Smooth muscle cell (in vitro differentiated cells): ENCODE data around the gene NHLRC3. TPM values are rescaled to one million over a fixed set of nuclear protein-coding genes. Genes with fewer than 3 reads are reported as not detected.

Source experiments
- DNase-seq: peaks from one replicate; lab custom pipeline; 2025; ENCODE audit not compliant: unreplicated experiment; lab: John Stamatoyannopoulos, UW
- H2AFZ ChIP-seq: fragments of 200-600 bp; sonication (generic); 2 replicates; pipeline ENCODE4 v1.6.0; 2016; ENCODE audit warnings: antibody characterized with exemption, low read depth, mild to moderate bottlenecking
- H3F3A ChIP-seq: fragments of 200-600 bp; sonication (generic); 2 replicates; pipeline ENCODE4 v1.6.0; 2017; ENCODE audit warnings: antibody characterized with exemption, low read depth
- H3K27ac ChIP-seq: fragments of 200-600 bp; sonication (generic); 2 replicates; pipeline ENCODE4 v1.5.1; 2016; ENCODE audit warnings: low read depth, mild to moderate bottlenecking
- H3K27me3 ChIP-seq: fragments of 200-600 bp; sonication (generic); 2 replicates; pipeline ENCODE4 v1.6.1; 2016; ENCODE audit warnings: low read depth, mild to moderate bottlenecking
- H3K36me3 ChIP-seq: fragments of 200-600 bp; sonication (generic); 2 replicates; pipeline ENCODE4 v1.5.1; 2016; ENCODE audit warnings: low read depth
- H3K4me1 ChIP-seq: fragments of 200-600 bp; sonication (generic); 2 replicates; pipeline ENCODE4 v1.5.1; 2016; ENCODE audit warnings: low read depth
- H3K4me2 ChIP-seq: fragments of 200-600 bp; sonication (generic); 2 replicates; pipeline ENCODE4 v1.6.0; 2016; ENCODE audit warnings: mild to moderate bottlenecking
- H3K4me3 ChIP-seq: fragments of 200-600 bp; sonication (generic); 2 replicates; pipeline ENCODE4 v1.5.1; 2016; ENCODE audit warnings: mild to moderate bottlenecking
- H3K79me2 ChIP-seq: fragments of 200-600 bp; sonication (generic); 2 replicates; pipeline ENCODE4 v1.6.0; 2016; ENCODE audit warnings: low read depth, mild to moderate bottlenecking
- H3K9ac ChIP-seq: fragments of 200-600 bp; sonication (generic); 2 replicates; pipeline ENCODE4 v1.6.0; 2016; ENCODE audit warnings: low read depth
- H3K9me3 ChIP-seq: fragments of 200-600 bp; sonication (generic); replicated peaks from 2 replicates; pipeline ENCODE4 v1.5.1; 2016; ENCODE audit warnings: low read depth
- H4K20me1 ChIP-seq: fragments of 200-600 bp; sonication (generic); 2 replicates; pipeline ENCODE4 v1.6.0; 2016; ENCODE audit warnings: low read depth
- CTCF ChIP-seq: fragments of 200-600 bp; sonication (generic); IDR thresholded peaks from 2 replicates; pipeline ENCODE4 v1.5.1; 2017; ENCODE audit warnings: borderline replicate concordance, mild to moderate bottlenecking, antibody characterized with exemption; ENCODE audit not compliant: insufficient read depth, poor library complexity, severe bottlenecking
- WGBS: methylation state at CpG from one replicate; pipeline ENCODE4 v1.1.7; 2016; ENCODE audit warnings: low lambda C conversion rate; 5-methylcytosine and 5-hydroxymethylcytosine counted together
- polyA plus RNA-seq: library from polyadenylated mRNA; unstranded; fragments of >200 nt; fragmentation: Nextera tagmentation; extraction: Ambion mirVana; gene quantifications from 2 replicates; pipeline ENCODE4 v1.2.1, GENCODE V29; 2016
- total RNA-seq: library from RNA; depleted of rRNA; stranded (reverse); fragments of >200 nt; gene quantifications from 2 replicates; pipeline ENCODE4 v1.2.3, GENCODE V29; 2014

NHLRC3 gene
- total and polyA plus RNA-seq, 2 experiments from 2014 or later = 6.2 to 11.5 TPM

- no peak for TF ChIP-seq CTCF
- DNase-seq = no peak
- 5% methylated on average over 15 of the region's 15 CpGs for WGBS
Measured at GRCh38 chr13:39038569-39039030, 344 bp downstream of the NHLRC3 start.

GRCh38 chr13:39039041-39039440, 785 bp downstream of the NHLRC3 start:
- Histone ChIP-seq H3K27me3 (no peaks in the 10 kb centered on the region), H4K20me1 (peaks cover 29% of the 10 kb centered on the region), H2AFZ (peak overlapping the region; percentile 100), H3F3A (no peaks in the 10 kb centered on the region), H3K27ac (no peak overlapping the region), H3K4me2 (peak overlapping the region; percentile 98), H3K4me3 (peak overlapping the region; percentile 87), H3K9me3 (no peaks in the 10 kb centered on the region), H3K9ac (peak overlapping the region; percentile 71), H3K4me1 (peaks cover 36% of the 10 kb centered on the region), H3K79me2 (peaks cover 42% of the 10 kb centered on the region), H3K36me3 (no peaks in the 10 kb centered on the region)
- no peak for TF ChIP-seq CTCF
- 53% methylated on average over 7 of the region's 7 CpGs for WGBS
- DNase-seq = no peak

More at GRCh38 chr13:39038569-39039030, 344 bp downstream of the NHLRC3 start:
- H3K79me2 ChIP-seq = peaks cover 46% of the 10 kb centered on the region
- H3K4me1 ChIP-seq = peaks cover 36% of the 10 kb centered on the region
- H3K4me3 ChIP-seq = peak overlapping the region; percentile 87
- peak overlapping the region; percentile 100 for H2AFZ ChIP-seq
- peak overlapping the region; percentile 71 for H3K9ac ChIP-seq
- no peaks in the 10 kb centered on the region for H3F3A ChIP-seq
- no peaks in the 10 kb centered on the region for H3K27me3 ChIP-seq
- H3K4me2 ChIP-seq = peak overlapping the region; percentile 98
- H3K9me3 ChIP-seq = no peaks in the 10 kb centered on the region
- H3K36me3 ChIP-seq = no peaks in the 10 kb centered on the region
- H4K20me1 ChIP-seq = peaks cover 33% of the 10 kb centered on the region
- peak overlapping the region; percentile 40 for H3K27ac ChIP-seq

GRCh38 chr13:39040206-39040605, 1.9 kb downstream of the NHLRC3 start:
- H3K4me2 ChIP-seq = no peak overlapping the region

More at GRCh38 chr13:39040206-39040605, 1.9 kb downstream of the NHLRC3 start:
- Histone ChIP-seq H3K9me3 (no peaks in the 10 kb centered on the region), H3K27ac (no peak overlapping the region), H3K4me3 (no peak overlapping the region), H4K20me1 (peaks cover 17% of the 10 kb centered on the region), H2AFZ (no peak overlapping the region), H3K27me3 (no peaks in the 10 kb centered on the region), H3F3A (no peaks in the 10 kb centered on the region), H3K9ac (no peak overlapping the region), H3K4me1 (peaks cover 28% of the 10 kb centered on the region), H3K36me3 (no peaks in the 10 kb centered on the region), H3K79me2 (peaks cover 30% of the 10 kb centered on the region)
- WGBS = 89% methylated on average over 1 of the region's 1 CpG
- TF ChIP-seq CTCF = no peak
- DNase-seq = no peak
